Nephron (organoid): ENCODE measurements around the gene CCL27.
"Not testable (repeated sequence)": the region's sequence is repeated elsewhere in the genome, so short reads cannot be mapped to it uniquely, and the experiment has no call there.

Experiments used
- H3K27ac Mint-ChIP-seq, 3 experiments: 2 replicates each; pipeline ENCODE4 v1.8.0; 2020; ENCODE audit warnings: mixed read lengths in 3 of 3, mild to moderate bottlenecking in 2 of 3, moderate library complexity in 1 of 3
- H3K27me3 Mint-ChIP-seq: 2 replicates; pipeline ENCODE4 v1.8.0; 2021; ENCODE audit warnings: low read depth, mild to moderate bottlenecking, moderate library complexity, mixed read lengths
- H3K36me3 Mint-ChIP-seq: 2 replicates; pipeline ENCODE4 v1.8.0; 2020; ENCODE audit warnings: low read depth, mixed read lengths
- H3K4me1 Mint-ChIP-seq: 2 replicates; pipeline ENCODE4 v1.8.0; 2020; ENCODE audit warnings: mixed read lengths
- H3K4me3 Mint-ChIP-seq, 3 experiments: 2 replicates each; pipeline ENCODE4 v1.8.0; 2020; ENCODE audit warnings: mild to moderate bottlenecking in 3 of 3, mixed read lengths in 3 of 3, moderate library complexity in 2 of 3
- H3K9me3 Mint-ChIP-seq: 2 replicates; pipeline ENCODE4 v1.8.0; 2020; ENCODE audit warnings: mixed read lengths
- TF ChIP-seq, protein P1 (sequence below), 3 experiments: fragments of 200-600 bp; sonication (generic); IDR thresholded peaks; one replicate each; pipeline ENCODE4 v1.5.0; 2021; ENCODE audit warnings: antibody characterized with exemption in 3 of 3; ENCODE audit not compliant: unreplicated experiment in 3 of 3

CCL27 gene

DNA sequence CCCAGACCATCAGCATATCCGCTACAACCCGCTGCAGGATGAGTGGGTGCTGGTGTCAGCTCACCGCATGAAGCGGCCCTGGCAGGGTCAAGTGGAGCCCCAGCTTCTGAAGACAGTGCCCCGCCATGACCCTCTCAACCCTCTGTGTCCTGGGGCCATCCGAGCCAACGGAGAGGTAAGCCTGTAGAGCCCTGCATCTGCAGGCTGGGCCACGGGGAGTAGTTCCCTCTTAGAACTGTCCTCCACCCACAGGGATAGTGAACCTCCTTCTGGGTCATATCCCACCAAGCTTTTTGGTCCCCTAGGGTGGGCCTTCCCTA is 15.4 kb downstream of the CCL27 start:
- peak overlapping the region; percentile 95 to 97 (median 97) for H3K27ac Mint-ChIP-seq
- TF ChIP-seq, protein P1, sequence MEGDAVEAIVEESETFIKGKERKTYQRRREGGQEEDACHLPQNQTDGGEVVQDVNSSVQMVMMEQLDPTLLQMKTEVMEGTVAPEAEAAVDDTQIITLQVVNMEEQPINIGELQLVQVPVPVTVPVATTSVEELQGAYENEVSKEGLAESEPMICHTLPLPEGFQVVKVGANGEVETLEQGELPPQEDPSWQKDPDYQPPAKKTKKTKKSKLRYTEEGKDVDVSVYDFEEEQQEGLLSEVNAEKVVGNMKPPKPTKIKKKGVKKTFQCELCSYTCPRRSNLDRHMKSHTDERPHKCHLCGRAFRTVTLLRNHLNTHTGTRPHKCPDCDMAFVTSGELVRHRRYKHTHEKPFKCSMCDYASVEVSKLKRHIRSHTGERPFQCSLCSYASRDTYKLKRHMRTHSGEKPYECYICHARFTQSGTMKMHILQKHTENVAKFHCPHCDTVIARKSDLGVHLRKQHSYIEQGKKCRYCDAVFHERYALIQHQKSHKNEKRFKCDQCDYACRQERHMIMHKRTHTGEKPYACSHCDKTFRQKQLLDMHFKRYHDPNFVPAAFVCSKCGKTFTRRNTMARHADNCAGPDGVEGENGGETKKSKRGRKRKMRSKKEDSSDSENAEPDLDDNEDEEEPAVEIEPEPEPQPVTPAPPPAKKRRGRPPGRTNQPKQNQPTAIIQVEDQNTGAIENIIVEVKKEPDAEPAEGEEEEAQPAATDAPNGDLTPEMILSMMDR (IDR thresholded peaks at IDR 0.05; ENCODE audit: unreplicated experiment in 3 of 3): no peak
- H3K27me3 Mint-ChIP-seq: no peaks in the 10 kb centered on the region
- H3K4me1 Mint-ChIP-seq: peaks cover 45% of the 10 kb centered on the region
- no peaks in the 10 kb centered on the region for H3K9me3 Mint-ChIP-seq
- peaks cover 33% of the 10 kb centered on the region for H3K36me3 Mint-ChIP-seq
- H3K4me3 Mint-ChIP-seq: peak overlapping the region; percentile 90 to 96 (median 91)

DNA sequence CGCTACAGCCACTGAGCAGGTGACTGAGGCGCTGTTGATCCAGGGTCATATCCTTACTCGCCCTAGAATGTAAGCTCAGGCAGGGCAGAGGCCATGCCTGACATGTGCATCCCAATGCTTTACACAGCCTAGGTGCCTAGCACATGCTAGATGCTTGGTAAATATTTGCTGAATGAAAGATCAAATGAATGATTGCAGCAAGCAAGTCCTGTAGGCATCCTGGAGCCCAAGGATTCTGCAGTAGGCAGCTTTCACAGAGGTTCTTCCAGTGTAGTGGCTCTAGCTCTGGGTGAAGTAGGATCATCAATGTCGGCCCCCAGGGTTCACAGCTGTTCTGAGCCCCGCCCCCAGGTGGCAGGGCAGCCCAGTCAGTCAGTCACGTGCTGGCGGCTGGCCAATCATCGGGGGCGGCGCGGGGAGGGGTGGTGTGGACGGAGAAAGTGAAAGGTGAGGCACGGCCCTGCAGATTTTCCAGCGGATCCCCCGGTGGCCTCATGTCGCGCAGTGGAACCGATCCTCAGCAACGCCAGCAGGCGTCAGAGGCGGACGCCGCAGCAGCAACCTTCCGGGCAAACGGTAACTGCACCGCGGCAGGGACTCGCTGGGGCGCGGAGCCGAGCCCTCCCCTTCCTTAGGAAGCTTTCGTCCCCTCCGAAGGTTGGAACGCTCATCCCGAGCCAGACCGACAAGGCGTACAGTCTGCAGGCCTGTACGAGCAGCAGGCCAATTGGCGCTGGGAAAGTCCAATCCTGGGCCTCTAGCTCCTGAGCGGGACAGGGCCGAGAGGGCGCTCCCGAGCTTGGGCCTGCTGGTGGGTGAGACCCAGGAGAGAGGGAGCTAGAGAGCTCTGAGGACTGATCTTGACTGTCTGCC is 16.0 kb downstream of the CCL27 start, which contains the start of gene GALT:
Gene GALT (plus strand): TSS at position 465 of the 873 bp plus-strand sequence. CDS start 30 bp downstream, at position 495.
- Mint-ChIP-seq H3K4me1 (peaks cover 39% of the 10 kb centered on the region), H3K9me3 (no peaks in the 10 kb centered on the region), H3K36me3 (peaks cover 30% of the 10 kb centered on the region), H3K27ac (peak within 1 kb of the TSS; percentile 95 to 97 (median 97)), H3K4me3 (peak within 1 kb of the TSS; percentile 90 to 96 (median 91)), H3K27me3 (no peaks in the 10 kb centered on the region)
- TF ChIP-seq, protein P1 (IDR thresholded peaks at IDR 0.05; ENCODE audit: unreplicated experiment in 3 of 3): peak; percentile 33 to 56 (median 47)

DNA sequence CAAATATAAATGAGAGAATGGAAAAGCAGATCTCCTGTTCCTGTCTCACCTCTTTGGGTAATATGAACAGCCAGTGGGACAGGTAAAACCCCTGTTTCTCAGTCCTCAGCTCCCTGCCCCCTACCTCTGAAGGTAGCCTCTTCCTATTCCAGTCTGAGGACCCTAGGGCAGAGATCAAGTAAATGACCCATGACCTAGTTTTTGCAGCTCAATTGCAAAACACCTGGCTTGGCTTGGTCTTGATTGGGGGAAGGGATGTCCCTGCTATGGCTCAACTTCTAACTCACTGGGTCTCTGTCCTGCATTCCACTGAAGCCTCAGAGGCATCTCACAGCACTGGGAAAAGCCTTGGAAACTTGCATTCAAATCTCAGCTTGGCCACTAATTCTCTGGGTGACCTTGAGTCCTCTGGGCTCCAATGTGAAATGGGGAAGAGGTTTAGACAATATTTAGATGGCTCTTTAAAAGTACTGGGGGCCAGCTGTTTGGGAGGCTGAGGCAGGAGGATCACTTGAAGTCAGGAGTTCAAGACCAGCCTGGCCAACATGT is 17.6 kb downstream of the CCL27 start:
- peak overlapping the region; percentile 31 to 55 (median 54) for H3K4me3 Mint-ChIP-seq
- H3K27ac Mint-ChIP-seq: peak overlapping the region in 2 of 3 experiments; percentile 34 to 92
- no peaks in the 10 kb centered on the region for H3K27me3 Mint-ChIP-seq
- no peaks in the 10 kb centered on the region for H3K9me3 Mint-ChIP-seq
- H3K4me1 Mint-ChIP-seq: peaks cover 29% of the 10 kb centered on the region
- H3K36me3 Mint-ChIP-seq: peaks cover 25% of the 10 kb centered on the region
- TF ChIP-seq, protein P1 (IDR thresholded peaks at IDR 0.05; ENCODE audit: unreplicated experiment in 3 of 3): no peak

DNA sequence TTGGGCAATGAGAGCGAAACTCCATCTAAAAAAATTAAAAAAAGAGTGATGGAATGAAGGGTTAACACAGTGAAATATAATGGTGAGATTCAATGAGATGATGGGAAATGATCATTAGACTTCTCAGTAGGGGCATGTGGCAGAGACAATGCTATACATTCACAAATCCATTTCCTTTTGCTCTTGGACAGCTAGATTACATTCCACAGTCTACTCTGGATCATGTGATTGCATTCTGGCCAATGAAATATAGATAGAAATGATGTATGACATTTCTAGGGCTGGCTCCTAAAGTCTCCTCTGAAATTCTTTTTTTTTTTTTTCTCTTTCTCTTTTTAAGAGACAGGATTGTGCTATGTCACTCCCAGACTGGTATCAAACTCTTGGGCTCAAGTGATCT is 19.8 kb downstream of the CCL27 start:
- peak overlapping the region in 2 of 3 experiments; percentile 30 to 32 for H3K4me3 Mint-ChIP-seq
- peaks cover 4% of the 10 kb centered on the region for H3K36me3 Mint-ChIP-seq
- no peaks in the 10 kb centered on the region for H3K27me3 Mint-ChIP-seq
- TF ChIP-seq, protein P1 (IDR thresholded peaks at IDR 0.05; ENCODE audit: unreplicated experiment in 3 of 3): no peak
- H3K9me3 Mint-ChIP-seq: no peaks in the 10 kb centered on the region
- H3K4me1 Mint-ChIP-seq: peaks cover 28% of the 10 kb centered on the region
- H3K27ac Mint-ChIP-seq: peak overlapping the region in 2 of 3 experiments; percentile 56 to 58

DNA sequence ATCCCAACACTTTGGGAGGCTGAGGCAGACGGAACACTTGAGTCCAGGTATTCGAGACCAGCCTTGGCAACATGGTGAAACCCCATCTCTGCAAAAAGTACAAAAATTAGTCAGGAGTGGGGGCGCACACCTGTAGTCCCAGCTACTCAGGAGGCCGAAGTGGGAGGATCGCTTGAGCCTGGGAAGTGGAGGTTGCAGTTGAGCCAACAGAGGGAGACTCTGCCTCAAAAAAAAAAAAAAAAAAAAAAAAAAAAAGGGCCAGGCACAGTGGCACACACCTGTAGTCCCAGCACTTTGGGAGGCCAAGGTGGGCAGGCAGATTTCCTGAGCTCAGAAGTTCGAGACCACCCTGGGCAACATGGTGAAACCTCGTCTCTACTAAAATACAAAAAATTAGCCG is 23.1 kb downstream of the CCL27 start:
- H3K4me1 Mint-ChIP-seq: peaks cover 24% of the 10 kb centered on the region
- H3K36me3 Mint-ChIP-seq, H3K4me3 Mint-ChIP-seq, H3K27ac Mint-ChIP-seq, H3K9me3 Mint-ChIP-seq, H3K27me3 Mint-ChIP-seq: not testable (repeated sequence)

DNA sequence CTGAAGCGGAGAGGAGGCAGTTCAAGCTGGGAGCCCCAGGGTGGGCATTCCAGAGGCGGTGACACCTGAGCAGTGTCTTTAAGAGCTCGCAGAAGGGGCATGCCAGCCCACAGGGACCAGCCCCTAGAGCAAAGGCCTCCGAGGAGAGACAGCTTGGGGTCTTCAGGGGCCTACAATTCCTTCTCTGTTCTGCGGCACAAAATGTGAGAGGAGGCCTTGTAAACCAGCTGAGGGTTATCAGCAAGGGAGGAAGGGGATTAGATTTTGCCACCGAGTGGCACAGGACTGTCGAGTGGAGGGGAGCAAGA is 24.4 kb downstream of the CCL27 start:
- peaks cover 31% of the 10 kb centered on the region for H3K4me1 Mint-ChIP-seq
- peaks cover 6% of the 10 kb centered on the region for H3K36me3 Mint-ChIP-seq
- peak overlapping the region; percentile 77 to 95 (median 94) for H3K27ac Mint-ChIP-seq
- H3K27me3 Mint-ChIP-seq: peaks cover 7% of the 10 kb centered on the region
- H3K9me3 Mint-ChIP-seq: no peaks in the 10 kb centered on the region
- TF ChIP-seq, protein P1 (IDR thresholded peaks at IDR 0.05; ENCODE audit: unreplicated experiment in 3 of 3): no peak
- H3K4me3 Mint-ChIP-seq: peak overlapping the region; percentile 87 to 94 (median 91)
